ENCODE data around the gene SS18L1.

DNA sequence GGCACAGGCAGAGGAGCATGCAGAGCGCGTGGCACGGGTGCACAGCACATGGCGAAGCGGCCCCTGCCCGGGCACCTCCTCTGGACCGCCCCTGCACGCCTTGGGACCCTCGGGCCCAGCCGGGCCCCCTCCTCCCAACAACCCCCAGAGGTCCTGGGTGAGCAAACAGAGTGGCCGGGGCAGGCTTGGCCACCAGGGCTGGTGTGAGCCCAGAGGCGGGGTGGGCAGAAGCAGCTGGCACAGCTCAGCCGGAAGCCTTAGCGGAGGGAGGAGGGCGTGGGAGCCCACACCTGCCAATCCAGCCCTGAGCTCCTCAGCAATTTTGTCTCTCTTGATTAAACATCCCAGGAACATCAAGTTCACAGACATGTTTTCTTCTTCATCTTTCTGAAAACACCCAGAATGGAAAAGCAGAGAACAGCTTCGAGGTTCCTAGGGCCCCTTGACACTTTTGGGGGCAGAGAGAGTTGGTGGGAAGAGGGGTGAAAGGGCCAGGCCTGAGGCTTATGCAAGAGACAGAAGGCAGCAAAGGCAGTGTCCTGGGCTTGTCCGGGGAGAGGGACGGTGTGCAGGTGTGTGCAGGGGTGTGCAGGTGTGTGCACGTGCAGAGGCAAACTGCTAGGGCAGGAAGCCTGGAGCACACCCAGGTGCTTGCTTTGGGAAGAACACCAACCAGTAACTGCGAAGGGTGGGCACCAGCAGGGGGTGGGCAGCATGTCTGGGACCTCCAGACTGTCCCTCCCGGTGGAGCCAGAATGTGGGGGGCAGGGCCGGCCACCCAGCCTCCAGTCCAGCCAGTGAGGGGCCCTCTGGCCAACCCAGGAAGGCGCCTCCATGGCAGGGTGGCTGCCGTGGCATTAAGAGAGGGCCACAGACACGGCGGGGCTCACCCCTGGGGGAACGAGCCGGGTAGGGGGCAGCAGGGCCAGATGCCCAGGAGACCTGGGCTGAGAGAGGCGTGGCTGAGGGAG, 71.7 kb downstream of the SS18L1 start:
- no peak for TF ChIP-seq EP300 (IDR thresholded peaks at IDR 0.05)
- TF ChIP-seq, protein P1, sequence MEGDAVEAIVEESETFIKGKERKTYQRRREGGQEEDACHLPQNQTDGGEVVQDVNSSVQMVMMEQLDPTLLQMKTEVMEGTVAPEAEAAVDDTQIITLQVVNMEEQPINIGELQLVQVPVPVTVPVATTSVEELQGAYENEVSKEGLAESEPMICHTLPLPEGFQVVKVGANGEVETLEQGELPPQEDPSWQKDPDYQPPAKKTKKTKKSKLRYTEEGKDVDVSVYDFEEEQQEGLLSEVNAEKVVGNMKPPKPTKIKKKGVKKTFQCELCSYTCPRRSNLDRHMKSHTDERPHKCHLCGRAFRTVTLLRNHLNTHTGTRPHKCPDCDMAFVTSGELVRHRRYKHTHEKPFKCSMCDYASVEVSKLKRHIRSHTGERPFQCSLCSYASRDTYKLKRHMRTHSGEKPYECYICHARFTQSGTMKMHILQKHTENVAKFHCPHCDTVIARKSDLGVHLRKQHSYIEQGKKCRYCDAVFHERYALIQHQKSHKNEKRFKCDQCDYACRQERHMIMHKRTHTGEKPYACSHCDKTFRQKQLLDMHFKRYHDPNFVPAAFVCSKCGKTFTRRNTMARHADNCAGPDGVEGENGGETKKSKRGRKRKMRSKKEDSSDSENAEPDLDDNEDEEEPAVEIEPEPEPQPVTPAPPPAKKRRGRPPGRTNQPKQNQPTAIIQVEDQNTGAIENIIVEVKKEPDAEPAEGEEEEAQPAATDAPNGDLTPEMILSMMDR (IDR thresholded peaks at IDR 0.05) = no peak
